Body of pancreas (tissue), 4 donors: Measurements from ENCODE around the gene IGF2BP2.

Source experiments
- POLR2A ChIP-seq, 3 donors: fragments of 450-650 bp; IDR thresholded peaks; one replicate each; pipeline ENCODE4 v1.6.1; 2016; ENCODE audit warnings: antibody characterized with exemption in 3 of 3, mild to moderate bottlenecking in 2 of 3
- TF ChIP-seq, protein P1 (sequence below), 7 experiments: fragments of 450-650 bp in 4 of 7; fragments of 200-600 bp in 3 of 7; sonication (generic) in 3 of 7; IDR thresholded peaks; one replicate each; pipeline ENCODE4 v1.5.1; 2016 to 2019; ENCODE audit warnings: antibody characterized with exemption in 7 of 7

DNA sequence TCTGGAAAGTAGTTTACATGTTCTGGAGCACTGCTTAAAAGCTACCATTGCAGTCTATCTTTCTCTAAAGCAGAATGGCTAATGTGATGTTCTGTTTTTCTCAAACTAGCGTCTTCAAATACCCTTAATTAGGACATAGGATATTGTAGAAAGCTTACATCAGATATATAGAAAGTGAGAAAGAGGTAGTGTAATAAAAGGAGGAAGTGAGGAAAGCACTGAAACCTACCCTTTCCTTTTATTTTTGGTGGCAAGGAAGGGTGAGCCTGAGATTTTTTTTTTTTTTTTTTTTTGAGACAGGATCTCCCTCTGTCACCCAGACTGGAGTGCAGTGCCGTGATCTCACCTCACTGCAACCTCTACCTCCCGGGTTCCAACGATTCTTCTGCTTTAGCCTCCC lies 229.3 kb downstream of the IGF2BP2 start:
- TF ChIP-seq, protein P1, sequence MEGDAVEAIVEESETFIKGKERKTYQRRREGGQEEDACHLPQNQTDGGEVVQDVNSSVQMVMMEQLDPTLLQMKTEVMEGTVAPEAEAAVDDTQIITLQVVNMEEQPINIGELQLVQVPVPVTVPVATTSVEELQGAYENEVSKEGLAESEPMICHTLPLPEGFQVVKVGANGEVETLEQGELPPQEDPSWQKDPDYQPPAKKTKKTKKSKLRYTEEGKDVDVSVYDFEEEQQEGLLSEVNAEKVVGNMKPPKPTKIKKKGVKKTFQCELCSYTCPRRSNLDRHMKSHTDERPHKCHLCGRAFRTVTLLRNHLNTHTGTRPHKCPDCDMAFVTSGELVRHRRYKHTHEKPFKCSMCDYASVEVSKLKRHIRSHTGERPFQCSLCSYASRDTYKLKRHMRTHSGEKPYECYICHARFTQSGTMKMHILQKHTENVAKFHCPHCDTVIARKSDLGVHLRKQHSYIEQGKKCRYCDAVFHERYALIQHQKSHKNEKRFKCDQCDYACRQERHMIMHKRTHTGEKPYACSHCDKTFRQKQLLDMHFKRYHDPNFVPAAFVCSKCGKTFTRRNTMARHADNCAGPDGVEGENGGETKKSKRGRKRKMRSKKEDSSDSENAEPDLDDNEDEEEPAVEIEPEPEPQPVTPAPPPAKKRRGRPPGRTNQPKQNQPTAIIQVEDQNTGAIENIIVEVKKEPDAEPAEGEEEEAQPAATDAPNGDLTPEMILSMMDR (IDR thresholded peaks at IDR 0.05): no peak
- no peak for TF ChIP-seq POLR2A (IDR thresholded peaks at IDR 0.05)
